Fibroblast of villous mesenchyme (primary cell): ENCODE measurements around the gene NCOA3. TPM values are rescaled to one million over a fixed set of nuclear protein-coding genes. Genes with fewer than 3 reads are reported as not detected.

Experiments used
- DNase-seq: peaks from one replicate; pipeline ENCODE4 v3.0.0-alpha.2; 2010; ENCODE audit warnings: low read depth
- H3K4me3 ChIP-seq: 2 replicates; pipeline ENCODE4 v1.5.1; 2011; ENCODE audit warnings: low read depth, mild to moderate bottlenecking, low read length
- CTCF ChIP-seq: IDR thresholded peaks from 2 replicates; pipeline ENCODE4 v1.5.1; 2012; ENCODE audit warnings: low read depth, mild to moderate bottlenecking, low read length; ENCODE audit not compliant: insufficient read depth
- total RNA-seq: library from RNA; depleted of rRNA; stranded (reverse); fragments of >200 nt; gene quantifications from 2 replicates; pipeline ENCODE4 v1.2.3, GENCODE V29; 2012

Gene NCOA3
- total RNA-seq, 1 donor = 63.0 TPM

- no peak overlapping the region for H3K4me3 ChIP-seq
- TF ChIP-seq CTCF = no peak
- peak; percentile 48 for DNase-seq
Observed at GRCh38 chr20:47686545-47686944, 184.9 kb downstream of the NCOA3 start.

- no peak for DNase-seq
Observed at GRCh38 chr20:47687095-47687987, 185.7 kb downstream of the NCOA3 start.

GRCh38 chr20:47688385-47689381 lies 187.0 kb downstream of the NCOA3 start:
- no peak overlapping the region for H3K4me3 ChIP-seq
- no peak for DNase-seq
- no peak for TF ChIP-seq CTCF

More at GRCh38 chr20:47687095-47687987, 185.7 kb downstream of the NCOA3 start:
- TF ChIP-seq CTCF = no peak
- no peak overlapping the region for H3K4me3 ChIP-seq

- no peak for DNase-seq
- H3K4me3 ChIP-seq = no peak overlapping the region
Observed at GRCh38 chr20:47689731-47690130, 188.0 kb downstream of the NCOA3 start.

GRCh38 chr20:47691625-47692024 lies 189.9 kb downstream of the NCOA3 start:
- TF ChIP-seq CTCF = no peak
- H3K4me3 ChIP-seq = no peak overlapping the region
- peak; percentile 11 for DNase-seq

More at GRCh38 chr20:47689731-47690130, 188.0 kb downstream of the NCOA3 start:
- no peak for TF ChIP-seq CTCF

GRCh38 chr20:47694021-47694818 lies 192.5 kb downstream of the NCOA3 start:
- DNase-seq = no peak
- no peak for TF ChIP-seq CTCF
- no peak overlapping the region for H3K4me3 ChIP-seq
